Nephron (organoid): Measurements from ENCODE around the gene SPAG7.

Experiments
- H3K27ac Mint-ChIP-seq, 3 experiments: 2 replicates each; pipeline ENCODE4 v1.8.0; 2020; ENCODE audit warnings: mixed read lengths in 3 of 3, mild to moderate bottlenecking in 2 of 3, moderate library complexity in 1 of 3
- H3K27me3 Mint-ChIP-seq: 2 replicates; pipeline ENCODE4 v1.8.0; 2021; ENCODE audit warnings: low read depth, mild to moderate bottlenecking, moderate library complexity, mixed read lengths
- H3K36me3 Mint-ChIP-seq: 2 replicates; pipeline ENCODE4 v1.8.0; 2020; ENCODE audit warnings: low read depth, mixed read lengths
- H3K4me1 Mint-ChIP-seq: 2 replicates; pipeline ENCODE4 v1.8.0; 2020; ENCODE audit warnings: mixed read lengths
- H3K4me3 Mint-ChIP-seq, 3 experiments: 2 replicates each; pipeline ENCODE4 v1.8.0; 2020; ENCODE audit warnings: mild to moderate bottlenecking in 3 of 3, mixed read lengths in 3 of 3, moderate library complexity in 2 of 3
- H3K9me3 Mint-ChIP-seq: 2 replicates; pipeline ENCODE4 v1.8.0; 2020; ENCODE audit warnings: mixed read lengths
- TF ChIP-seq, protein P1 (sequence below), 3 experiments: fragments of 200-600 bp; sonication (generic); IDR thresholded peaks; one replicate each; pipeline ENCODE4 v1.5.0; 2021; ENCODE audit warnings: antibody characterized with exemption in 3 of 3; ENCODE audit not compliant: unreplicated experiment in 3 of 3

SPAG7 gene

GRCh38 chr17:4967539-4968485, at the start of gene SPAG7:
Gene SPAG7, minus strand, starts transcription at chr17:4967817. Its CDS starts 13 bp downstream, at chr17:4967804.
- Mint-ChIP-seq H3K4me3 (no peak within 1 kb of the TSS), H3K36me3 (peaks cover 22% of the 10 kb centered on the region), H3K27me3 (no peaks in the 10 kb centered on the region), H3K27ac (peak within 1 kb of the TSS in 2 of 3 experiments; percentile 93 to 94), H3K4me1 (peaks cover 29% of the 10 kb centered on the region), H3K9me3 (no peaks in the 10 kb centered on the region)
- TF ChIP-seq, protein P1, sequence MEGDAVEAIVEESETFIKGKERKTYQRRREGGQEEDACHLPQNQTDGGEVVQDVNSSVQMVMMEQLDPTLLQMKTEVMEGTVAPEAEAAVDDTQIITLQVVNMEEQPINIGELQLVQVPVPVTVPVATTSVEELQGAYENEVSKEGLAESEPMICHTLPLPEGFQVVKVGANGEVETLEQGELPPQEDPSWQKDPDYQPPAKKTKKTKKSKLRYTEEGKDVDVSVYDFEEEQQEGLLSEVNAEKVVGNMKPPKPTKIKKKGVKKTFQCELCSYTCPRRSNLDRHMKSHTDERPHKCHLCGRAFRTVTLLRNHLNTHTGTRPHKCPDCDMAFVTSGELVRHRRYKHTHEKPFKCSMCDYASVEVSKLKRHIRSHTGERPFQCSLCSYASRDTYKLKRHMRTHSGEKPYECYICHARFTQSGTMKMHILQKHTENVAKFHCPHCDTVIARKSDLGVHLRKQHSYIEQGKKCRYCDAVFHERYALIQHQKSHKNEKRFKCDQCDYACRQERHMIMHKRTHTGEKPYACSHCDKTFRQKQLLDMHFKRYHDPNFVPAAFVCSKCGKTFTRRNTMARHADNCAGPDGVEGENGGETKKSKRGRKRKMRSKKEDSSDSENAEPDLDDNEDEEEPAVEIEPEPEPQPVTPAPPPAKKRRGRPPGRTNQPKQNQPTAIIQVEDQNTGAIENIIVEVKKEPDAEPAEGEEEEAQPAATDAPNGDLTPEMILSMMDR (IDR thresholded peaks at IDR 0.05; ENCODE audit: unreplicated experiment in 3 of 3) = no peak

DNA sequence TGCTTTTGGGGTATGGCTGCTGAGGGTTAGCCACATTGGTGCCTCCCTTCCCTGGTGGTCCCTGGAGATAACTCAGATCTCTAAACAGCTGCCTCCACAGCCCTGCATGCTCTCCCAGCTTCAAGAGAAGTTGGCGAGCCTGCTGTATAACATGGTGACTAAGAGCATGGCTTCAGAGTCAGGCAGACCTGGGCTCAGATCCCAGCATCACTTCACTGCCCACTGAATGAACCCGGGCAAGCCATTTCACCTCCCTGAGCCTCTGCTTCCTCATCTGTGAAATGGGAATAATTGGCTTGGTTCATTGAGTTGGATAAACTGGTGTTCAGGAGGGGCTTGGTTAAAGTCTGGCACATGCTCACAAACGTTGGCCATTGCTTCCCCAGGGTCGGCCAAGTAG, 46.7 kb upstream of the SPAG7 start:
- Mint-ChIP-seq H3K27ac (no peak overlapping the region), H3K4me1 (no peaks in the 10 kb centered on the region), H3K9me3 (no peaks in the 10 kb centered on the region), H3K36me3 (peaks cover 42% of the 10 kb centered on the region), H3K27me3 (no peaks in the 10 kb centered on the region), H3K4me3 (no peak overlapping the region)
- TF ChIP-seq, protein P1 (IDR thresholded peaks at IDR 0.05; ENCODE audit: unreplicated experiment in 3 of 3) = no peak

- Mint-ChIP-seq H3K27me3 (no peaks in the 10 kb centered on the region), H3K4me1 (no peaks in the 10 kb centered on the region), H3K36me3 (peaks cover 54% of the 10 kb centered on the region), H3K9me3 (no peaks in the 10 kb centered on the region), H3K27ac (no peak overlapping the region), H3K4me3 (no peak overlapping the region)
- TF ChIP-seq, protein P1 (IDR thresholded peaks at IDR 0.05; ENCODE audit: unreplicated experiment in 3 of 3) = no peak
These were observed 44.3 kb upstream of the SPAG7 start for GRCh38 chr17:5011928-5012327.

DNA sequence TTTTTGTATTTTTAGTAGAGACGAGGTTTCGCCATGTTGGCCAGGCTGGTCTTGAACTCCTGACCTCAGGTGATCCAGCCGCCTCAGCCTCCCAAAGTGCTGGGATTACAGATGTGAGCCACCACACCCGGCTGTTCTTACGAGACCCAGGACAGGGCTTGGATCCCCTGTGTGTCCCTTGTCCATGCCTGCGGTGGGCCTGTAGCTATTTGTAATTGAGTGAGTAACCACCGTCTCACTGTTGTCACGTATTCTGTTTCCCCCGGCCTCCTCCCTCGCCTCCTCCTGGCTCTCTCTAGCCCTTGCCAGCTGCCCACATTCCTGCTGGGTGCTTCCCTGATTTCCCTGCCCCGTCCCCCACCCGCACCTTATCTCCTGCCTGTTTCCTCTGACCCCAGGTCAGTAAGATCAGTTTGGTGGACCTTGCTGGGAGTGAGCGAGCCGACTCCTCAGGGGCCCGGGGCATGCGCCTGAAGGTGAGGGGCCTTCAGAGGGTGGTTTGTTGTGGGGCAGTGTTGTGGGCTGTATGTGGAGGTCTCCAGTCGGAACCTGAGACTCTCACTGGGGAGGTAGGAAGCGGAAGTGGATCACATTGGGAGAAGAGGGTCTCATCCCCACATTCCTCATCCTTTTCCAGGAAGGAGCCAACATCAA, 35.7 kb upstream of the SPAG7 start:
- Mint-ChIP-seq H3K4me1 (peaks cover 18% of the 10 kb centered on the region), H3K27me3 (no peaks in the 10 kb centered on the region), H3K27ac (no peak overlapping the region), H3K36me3 (peaks cover 62% of the 10 kb centered on the region), H3K4me3 (peak overlapping the region in 1 of 3 experiments; percentile 43), H3K9me3 (no peaks in the 10 kb centered on the region)
- TF ChIP-seq, protein P1 (IDR thresholded peaks at IDR 0.05; ENCODE audit: unreplicated experiment in 3 of 3) = no peak

GRCh38 chr17:5002121-5002788, 34.6 kb upstream of the SPAG7 start:
- peaks cover 53% of the 10 kb centered on the region for H3K36me3 Mint-ChIP-seq
- TF ChIP-seq, protein P1 (IDR thresholded peaks at IDR 0.05; ENCODE audit: unreplicated experiment in 3 of 3) = no peak

More at GRCh38 chr17:5002121-5002788, 34.6 kb upstream of the SPAG7 start:
- Mint-ChIP-seq H3K27me3 (no peaks in the 10 kb centered on the region), H3K27ac (no peak overlapping the region), H3K4me3 (peak overlapping the region in 2 of 3 experiments; percentile 46 to 60), H3K9me3 (no peaks in the 10 kb centered on the region), H3K4me1 (peaks cover 18% of the 10 kb centered on the region)
